OCI-LY1 (cell line): ENCODE data around the gene CDKL4.

ENCODE experiments used
- H2AFZ ChIP-seq: fragments of 200-600 bp; sonication (generic), shearing (Covaris generic); 2 replicates; pipeline ENCODE4 v1.6.0; 2014; ENCODE audit warnings: antibody characterized with exemption, mild to moderate bottlenecking, low read length
- H3F3A ChIP-seq: fragments of 200-600 bp; sonication (generic), shearing (Covaris generic); 2 replicates; pipeline ENCODE4 v1.6.0; 2014; ENCODE audit warnings: mild to moderate bottlenecking, antibody characterized with exemption, low read length, moderate library complexity; ENCODE audit not compliant: insufficient read depth
- H3K27ac ChIP-seq: fragments of 200-600 bp; sonication (generic); 2 replicates; pipeline ENCODE4 v1.5.1; 2014; ENCODE audit warnings: low read length, mixed run types, mild to moderate bottlenecking, low read depth; ENCODE audit not compliant: poor library complexity, severe bottlenecking
- H3K27me3 ChIP-seq: fragments of 200-600 bp; sonication (generic); 2 replicates; pipeline ENCODE4 v1.6.0; 2014; ENCODE audit warnings: antibody characterized with exemption, mild to moderate bottlenecking, low read length, moderate library complexity; ENCODE audit not compliant: insufficient read depth
- H3K36me3 ChIP-seq: fragments of 200-600 bp; sonication (generic); 2 replicates; pipeline ENCODE4 v1.6.1; 2014; ENCODE audit warnings: mild to moderate bottlenecking, antibody characterized with exemption, low read length, moderate library complexity, mixed read lengths; ENCODE audit not compliant: insufficient read depth
- H3K4me1 ChIP-seq: fragments of 200-600 bp; sonication (generic); 2 replicates; pipeline ENCODE4 v1.5.1; 2014; ENCODE audit warnings: mild to moderate bottlenecking, low read length, moderate library complexity; ENCODE audit not compliant: insufficient read depth, severe bottlenecking
- H3K4me2 ChIP-seq: fragments of 200-600 bp; sonication (generic), shearing (Covaris generic); 2 replicates; pipeline ENCODE4 v1.6.1; 2014; ENCODE audit warnings: low read length
- H3K4me3 ChIP-seq: fragments of 200-600 bp; sonication (generic); 2 replicates; pipeline ENCODE4 v1.5.1; 2014; ENCODE audit warnings: low read length, low read depth, mild to moderate bottlenecking, mixed read lengths; ENCODE audit not compliant: poor library complexity, severe bottlenecking
- H3K79me2 ChIP-seq: fragments of 200-600 bp; shearing (Covaris generic); 2 replicates; pipeline ENCODE4 v1.6.1; 2016; ENCODE audit warnings: mixed run types, low read length, mixed read lengths; ENCODE audit not compliant: insufficient read depth
- H3K9ac ChIP-seq: fragments of 200-600 bp; sonication (generic), shearing (Covaris generic); 2 replicates; pipeline ENCODE4 v1.6.1; 2014; ENCODE audit warnings: mild to moderate bottlenecking, low read length, mixed read lengths
- H3K9me2 ChIP-seq: fragments of 200-600 bp; sonication (generic), shearing (Covaris generic); 2 replicates; pipeline ENCODE4 v1.6.1; 2014; ENCODE audit warnings: low read depth, mild to moderate bottlenecking, low read length, mixed read lengths
- H3K9me3 ChIP-seq: fragments of 200-600 bp; shearing (Covaris generic); 2 replicates; pipeline ENCODE4 v1.6.1; 2014; ENCODE audit warnings: low read length, mixed read lengths
- H4K20me1 ChIP-seq: fragments of 200-600 bp; sonication (generic), shearing (Covaris generic); 2 replicates; pipeline ENCODE4 v1.6.0; 2016; ENCODE audit warnings: mild to moderate bottlenecking, low read length; ENCODE audit not compliant: insufficient read depth
- EZH2 ChIP-seq: fragments of 200-600 bp; sonication (generic), shearing (Covaris generic); IDR thresholded peaks from 2 replicates; pipeline ENCODE4 v1.8.0; 2017; ENCODE audit warnings: borderline replicate concordance, mixed run types, mild to moderate bottlenecking, antibody characterized with exemption, low read length, moderate library complexity, mixed read lengths
- TF ChIP-seq, protein P1 (sequence below): fragments of 200-600 bp; sonication (generic), shearing (Covaris generic); IDR thresholded peaks from 2 replicates; pipeline ENCODE4 v1.5.1; 2017; ENCODE audit warnings: mild to moderate bottlenecking, antibody characterized with exemption, low read length, moderate library complexity, mixed read lengths

The CDKL4 gene

GRCh38 chr2:39128919-39129391 is 114.8 kb downstream of the CDKL4 start:
- H3K4me2 ChIP-seq, result no peak overlapping the region
- H3F3A ChIP-seq, result no peaks in the 10 kb centered on the region
- H3K27me3 ChIP-seq, result no peaks in the 10 kb centered on the region
- no peaks in the 10 kb centered on the region for H3K9me3 ChIP-seq
- no peak for TF ChIP-seq EZH2
- TF ChIP-seq, protein P1, sequence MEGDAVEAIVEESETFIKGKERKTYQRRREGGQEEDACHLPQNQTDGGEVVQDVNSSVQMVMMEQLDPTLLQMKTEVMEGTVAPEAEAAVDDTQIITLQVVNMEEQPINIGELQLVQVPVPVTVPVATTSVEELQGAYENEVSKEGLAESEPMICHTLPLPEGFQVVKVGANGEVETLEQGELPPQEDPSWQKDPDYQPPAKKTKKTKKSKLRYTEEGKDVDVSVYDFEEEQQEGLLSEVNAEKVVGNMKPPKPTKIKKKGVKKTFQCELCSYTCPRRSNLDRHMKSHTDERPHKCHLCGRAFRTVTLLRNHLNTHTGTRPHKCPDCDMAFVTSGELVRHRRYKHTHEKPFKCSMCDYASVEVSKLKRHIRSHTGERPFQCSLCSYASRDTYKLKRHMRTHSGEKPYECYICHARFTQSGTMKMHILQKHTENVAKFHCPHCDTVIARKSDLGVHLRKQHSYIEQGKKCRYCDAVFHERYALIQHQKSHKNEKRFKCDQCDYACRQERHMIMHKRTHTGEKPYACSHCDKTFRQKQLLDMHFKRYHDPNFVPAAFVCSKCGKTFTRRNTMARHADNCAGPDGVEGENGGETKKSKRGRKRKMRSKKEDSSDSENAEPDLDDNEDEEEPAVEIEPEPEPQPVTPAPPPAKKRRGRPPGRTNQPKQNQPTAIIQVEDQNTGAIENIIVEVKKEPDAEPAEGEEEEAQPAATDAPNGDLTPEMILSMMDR, result no peak
- no peaks in the 10 kb centered on the region for H3K9me2 ChIP-seq
- H3K79me2 ChIP-seq, result no peaks in the 10 kb centered on the region
- peak overlapping the region; percentile 74 for H3K27ac ChIP-seq
- H3K9ac ChIP-seq, result no peak overlapping the region
- no peak overlapping the region for H3K4me3 ChIP-seq
- H2AFZ ChIP-seq, result no peak overlapping the region
- no peaks in the 10 kb centered on the region for H4K20me1 ChIP-seq
- H3K4me1 ChIP-seq, result peaks cover 37% of the 10 kb centered on the region
- no peaks in the 10 kb centered on the region for H3K36me3 ChIP-seq

- peak overlapping the region; percentile 74 for H3K27ac ChIP-seq
- H4K20me1 ChIP-seq, result no peaks in the 10 kb centered on the region
- peaks cover 47% of the 10 kb centered on the region for H3K4me1 ChIP-seq
- H3K79me2 ChIP-seq, result no peaks in the 10 kb centered on the region
- H2AFZ ChIP-seq, result peak overlapping the region; percentile 96
- H3K36me3 ChIP-seq, result no peaks in the 10 kb centered on the region
- peak overlapping the region; percentile 51; the same call in 1 of the 2 replicates for H3K9ac ChIP-seq
- no peaks in the 10 kb centered on the region for H3K9me3 ChIP-seq
- H3K4me3 ChIP-seq, result no peak overlapping the region
- no peak for TF ChIP-seq EZH2
- TF ChIP-seq, protein P1, result no peak
- no peaks in the 10 kb centered on the region for H3K27me3 ChIP-seq
- no peaks in the 10 kb centered on the region for H3F3A ChIP-seq
- H3K4me2 ChIP-seq, result peak overlapping the region; percentile 59
- H3K9me2 ChIP-seq, result no peaks in the 10 kb centered on the region
Measured at GRCh38 chr2:39127973-39128372, 115.8 kb downstream of the CDKL4 start.
